Astrocyte (in vitro differentiated cells and primary cell): ENCODE results near the gene SF3B3. TPM values are rescaled to one million over a fixed set of nuclear protein-coding genes. Genes with fewer than 3 reads are reported as not detected.

Experiments used
- DNase-seq: peaks from one replicate; pipeline ENCODE4 v3.0.0-alpha.2; 2010; ENCODE audit warnings: low read depth
- FAIRE-seq: peaks from 2 replicates; lab custom pipeline; 2011; peaks lifted over from hg19 to GRCh38; lab: Jason Lieb, UNC
- H2AFZ ChIP-seq: 2 replicates; pipeline ENCODE4 v1.6.0; 2012; ENCODE audit warnings: low read depth, low read length, inconsistent platforms
- H3K27ac ChIP-seq: 2 replicates; pipeline ENCODE4 v1.5.1; 2011; ENCODE audit warnings: low read depth, low read length, inconsistent platforms
- H3K27me3 ChIP-seq: 2 replicates; pipeline ENCODE4 v1.6.0; 2011; ENCODE audit warnings: low read length, inconsistent platforms; ENCODE audit not compliant: insufficient read depth
- H3K36me3 ChIP-seq: 2 replicates; pipeline ENCODE4 v1.5.1; 2011; ENCODE audit warnings: low read length, inconsistent platforms; ENCODE audit not compliant: insufficient read depth
- H3K4me1 ChIP-seq: 2 replicates; pipeline ENCODE4 v1.5.1; 2011; ENCODE audit warnings: low read length, inconsistent platforms; ENCODE audit not compliant: insufficient read depth
- H3K4me2 ChIP-seq: 2 replicates; pipeline ENCODE4 v1.6.0; 2012; ENCODE audit warnings: low read length, inconsistent platforms
- H3K4me3 ChIP-seq: 2 replicates; pipeline ENCODE4 v1.5.1; 2011; ENCODE audit warnings: low read depth, mild to moderate bottlenecking, low read length, inconsistent platforms; ENCODE audit not compliant: insufficient read depth
- H3K79me2 ChIP-seq: 2 replicates; pipeline ENCODE4 v1.6.0; 2012; ENCODE audit warnings: mild to moderate bottlenecking, low read length, inconsistent platforms; ENCODE audit not compliant: insufficient read depth
- H3K9ac ChIP-seq: 2 replicates; pipeline ENCODE4 v1.6.0; 2012; ENCODE audit warnings: mild to moderate bottlenecking, low read length, inconsistent platforms
- H3K9me3 ChIP-seq: 2 replicates; pipeline ENCODE4 v1.5.1; 2012; ENCODE audit warnings: low read depth, mild to moderate bottlenecking, low read length, inconsistent platforms; ENCODE audit not compliant: insufficient read depth
- H4K20me1 ChIP-seq: 2 replicates; pipeline ENCODE4 v1.6.0; 2012; ENCODE audit warnings: low read length, inconsistent platforms; ENCODE audit not compliant: insufficient read depth
- H3K27ac Mint-ChIP-seq: one replicate; pipeline ENCODE4 v1.8.0; 2021; ENCODE audit warnings: mild to moderate bottlenecking, mixed read lengths; ENCODE audit not compliant: unreplicated experiment
- H3K27me3 Mint-ChIP-seq: one replicate; pipeline ENCODE4 v1.8.0; 2021; ENCODE audit warnings: low read depth, mixed read lengths; ENCODE audit not compliant: unreplicated experiment
- H3K36me3 Mint-ChIP-seq: one replicate; pipeline ENCODE4 v1.8.0; 2021; ENCODE audit warnings: low read depth, mixed read lengths; ENCODE audit not compliant: unreplicated experiment
- H3K4me1 Mint-ChIP-seq: one replicate; pipeline ENCODE4 v1.8.0; 2021; ENCODE audit warnings: low read depth, mixed read lengths; ENCODE audit not compliant: unreplicated experiment
- H3K4me3 Mint-ChIP-seq: one replicate; pipeline ENCODE4 v1.8.0; 2021; ENCODE audit warnings: mild to moderate bottlenecking, moderate library complexity, mixed read lengths; ENCODE audit not compliant: unreplicated experiment
- H3K9me3 Mint-ChIP-seq: one replicate; pipeline ENCODE4 v1.8.0; 2021; ENCODE audit warnings: mild to moderate bottlenecking, mixed read lengths; ENCODE audit not compliant: unreplicated experiment
- EZH2 ChIP-seq: IDR thresholded peaks from 2 replicates; pipeline ENCODE4 v1.6.1; 2012; ENCODE audit warnings: mild to moderate bottlenecking, low read length, inconsistent platforms; ENCODE audit not compliant: insufficient read depth
- total RNA-seq: library from RNA; stranded (reverse); gene quantifications from 2 replicates; pipeline ENCODE4 v1.2.1, GENCODE V29; 2021
- TF ChIP-seq, protein P1 (sequence below): IDR thresholded peaks from 2 replicates; pipeline ENCODE4 v1.5.1; 2011; ENCODE audit warnings: low read depth, mild to moderate bottlenecking, inconsistent platforms, low read length, moderate library complexity; ENCODE audit not compliant: insufficient read depth

SF3B3 gene
- total RNA-seq, 1 donor from 2014 or later: 179 TPM

GRCh38 chr16:70611785-70612303 is 88.2 kb downstream of the SF3B3 start:
- TF ChIP-seq, protein P1, sequence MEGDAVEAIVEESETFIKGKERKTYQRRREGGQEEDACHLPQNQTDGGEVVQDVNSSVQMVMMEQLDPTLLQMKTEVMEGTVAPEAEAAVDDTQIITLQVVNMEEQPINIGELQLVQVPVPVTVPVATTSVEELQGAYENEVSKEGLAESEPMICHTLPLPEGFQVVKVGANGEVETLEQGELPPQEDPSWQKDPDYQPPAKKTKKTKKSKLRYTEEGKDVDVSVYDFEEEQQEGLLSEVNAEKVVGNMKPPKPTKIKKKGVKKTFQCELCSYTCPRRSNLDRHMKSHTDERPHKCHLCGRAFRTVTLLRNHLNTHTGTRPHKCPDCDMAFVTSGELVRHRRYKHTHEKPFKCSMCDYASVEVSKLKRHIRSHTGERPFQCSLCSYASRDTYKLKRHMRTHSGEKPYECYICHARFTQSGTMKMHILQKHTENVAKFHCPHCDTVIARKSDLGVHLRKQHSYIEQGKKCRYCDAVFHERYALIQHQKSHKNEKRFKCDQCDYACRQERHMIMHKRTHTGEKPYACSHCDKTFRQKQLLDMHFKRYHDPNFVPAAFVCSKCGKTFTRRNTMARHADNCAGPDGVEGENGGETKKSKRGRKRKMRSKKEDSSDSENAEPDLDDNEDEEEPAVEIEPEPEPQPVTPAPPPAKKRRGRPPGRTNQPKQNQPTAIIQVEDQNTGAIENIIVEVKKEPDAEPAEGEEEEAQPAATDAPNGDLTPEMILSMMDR: no peak
- no peak for TF ChIP-seq EZH2
- H3K27ac Mint-ChIP-seq: no peak overlapping the region
- no peak overlapping the region for H3K4me3 ChIP-seq

DNA sequence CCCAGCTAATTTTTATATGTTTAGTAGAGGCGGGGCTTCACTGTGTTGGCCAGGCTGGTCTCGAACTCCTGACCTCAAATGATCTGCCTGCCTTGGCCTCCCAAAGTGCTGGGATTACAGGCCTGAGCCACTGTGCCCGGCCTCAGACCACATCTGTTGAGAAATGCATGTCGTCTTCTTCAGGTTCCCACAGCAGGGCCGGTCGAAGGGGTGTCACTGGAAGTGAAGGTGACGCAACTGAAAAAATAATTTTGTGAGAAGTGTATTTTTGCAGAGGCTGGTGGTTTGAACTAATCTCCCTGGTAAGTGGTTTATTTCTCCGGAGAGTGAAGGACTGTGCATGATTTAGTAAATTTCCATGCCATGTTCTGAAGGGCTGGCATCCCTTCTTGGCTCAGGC is 89.3 kb downstream of the SF3B3 start:
- H3K36me3 ChIP-seq: no peaks in the 10 kb centered on the region
- H3K9me3 Mint-ChIP-seq: no peaks in the 10 kb centered on the region
- H3K4me3 Mint-ChIP-seq: no peak overlapping the region
- TF ChIP-seq EZH2: no peak
- TF ChIP-seq, protein P1: no peak
- no peaks in the 10 kb centered on the region for H3K79me2 ChIP-seq
- H3K4me3 ChIP-seq: no peak overlapping the region
- no peaks in the 10 kb centered on the region for H3K4me1 Mint-ChIP-seq
- FAIRE-seq (no peak), DNase-seq (no peak)
- no peak overlapping the region for H3K4me2 ChIP-seq
- H4K20me1 ChIP-seq: no peaks in the 10 kb centered on the region
- no peaks in the 10 kb centered on the region for H3K9me3 ChIP-seq
- H3K9ac ChIP-seq: no peak overlapping the region
- no peak overlapping the region for H2AFZ ChIP-seq
- peaks cover 18% of the 10 kb centered on the region for H3K27me3 Mint-ChIP-seq
- no peak overlapping the region for H3K27ac ChIP-seq
- H3K4me1 ChIP-seq: no peaks in the 10 kb centered on the region
- no peak overlapping the region for H3K27ac Mint-ChIP-seq
- no peaks in the 10 kb centered on the region for H3K27me3 ChIP-seq
- H3K36me3 Mint-ChIP-seq: no peaks in the 10 kb centered on the region

More at GRCh38 chr16:70611785-70612303, 88.2 kb downstream of the SF3B3 start:
- FAIRE-seq: no peak
- Mint-ChIP-seq H3K4me3 (no peak overlapping the region), H3K4me1 (no peaks in the 10 kb centered on the region), H3K27me3 (peaks cover 18% of the 10 kb centered on the region), H3K9me3 (no peaks in the 10 kb centered on the region), H3K36me3 (no peaks in the 10 kb centered on the region)
- H2AFZ ChIP-seq: no peak overlapping the region
- no peaks in the 10 kb centered on the region for H3K36me3 ChIP-seq
- no peak for DNase-seq
- H4K20me1 ChIP-seq: no peaks in the 10 kb centered on the region
- no peak overlapping the region for H3K27ac ChIP-seq
- no peaks in the 10 kb centered on the region for H3K4me1 ChIP-seq
- H3K9me3 ChIP-seq: no peaks in the 10 kb centered on the region
- H3K27me3 ChIP-seq: no peaks in the 10 kb centered on the region
- H3K4me2 ChIP-seq: no peak overlapping the region
- H3K79me2 ChIP-seq: no peaks in the 10 kb centered on the region
- H3K9ac ChIP-seq: no peak overlapping the region

DNA sequence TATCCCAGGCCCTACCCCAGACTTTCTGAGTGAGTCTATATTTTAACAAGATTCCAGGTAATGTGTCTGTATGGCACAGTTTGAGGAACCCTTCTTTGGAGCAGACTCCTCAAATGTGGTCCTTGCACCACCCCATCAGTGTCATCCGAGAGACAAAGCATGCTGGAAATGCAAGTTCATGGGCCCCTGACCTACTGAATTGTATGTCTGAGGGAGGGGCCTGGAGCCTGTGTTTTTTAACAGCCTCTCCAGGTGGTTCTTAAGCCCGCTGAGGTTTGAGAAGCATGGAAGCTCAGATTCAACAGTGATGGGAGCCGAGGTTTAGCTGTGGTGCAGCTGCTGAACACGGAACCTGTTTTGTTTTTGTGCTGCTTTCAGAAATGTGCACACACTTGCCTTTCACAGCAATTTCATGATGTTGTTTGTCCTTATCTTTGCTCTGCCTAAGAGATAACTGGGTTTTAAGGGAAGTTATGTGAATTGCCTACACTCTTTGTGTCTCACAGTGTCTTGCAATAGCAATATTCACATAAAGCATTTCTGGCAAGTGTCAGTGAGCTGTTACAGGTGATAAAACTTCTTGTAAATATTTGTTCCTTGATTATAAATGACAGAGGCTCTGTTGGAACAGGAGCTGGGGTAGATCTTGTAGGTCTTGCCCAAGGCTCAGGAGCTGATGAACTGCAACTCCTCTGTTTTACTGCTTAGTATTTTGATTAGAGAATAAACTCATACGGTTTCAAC is 90.8 kb downstream of the SF3B3 start:
- H3K27me3 ChIP-seq: no peaks in the 10 kb centered on the region
- no peak overlapping the region for H3K9ac ChIP-seq
- Mint-ChIP-seq H3K9me3 (peaks cover 2% of the 10 kb centered on the region), H3K4me1 (no peaks in the 10 kb centered on the region), H3K36me3 (no peaks in the 10 kb centered on the region), H3K27ac (no peak overlapping the region), H3K27me3 (peaks cover 21% of the 10 kb centered on the region), H3K4me3 (no peak overlapping the region)
- TF ChIP-seq, protein P1: no peak
- no peak for TF ChIP-seq EZH2
- H3K4me2 ChIP-seq: no peak overlapping the region
- H3K9me3 ChIP-seq: no peaks in the 10 kb centered on the region
- H3K27ac ChIP-seq: no peak overlapping the region
- no peaks in the 10 kb centered on the region for H3K79me2 ChIP-seq
- DNase-seq: no peak
- H4K20me1 ChIP-seq: no peaks in the 10 kb centered on the region
- no peak overlapping the region for H3K4me3 ChIP-seq
- H2AFZ ChIP-seq: no peak overlapping the region
- H3K36me3 ChIP-seq: no peaks in the 10 kb centered on the region
- H3K4me1 ChIP-seq: no peaks in the 10 kb centered on the region
- no peak for FAIRE-seq
